Measurements from ENCODE around the gene PDX1.

GRCh38 chr13:27964741-27965323 is 45.0 kb downstream of the PDX1 start:
- no peak for TF ChIP-seq CTCF (IDR thresholded peaks at IDR 0.05)
- no peak for TF ChIP-seq ZSCAN18 (CRISPR knock-in tag; IDR thresholded peaks at IDR 0.05)
- no peak for TF ChIP-seq MYBL2 (CRISPR knock-in tag; IDR thresholded peaks at IDR 0.05)
- TF ChIP-seq, protein P1, sequence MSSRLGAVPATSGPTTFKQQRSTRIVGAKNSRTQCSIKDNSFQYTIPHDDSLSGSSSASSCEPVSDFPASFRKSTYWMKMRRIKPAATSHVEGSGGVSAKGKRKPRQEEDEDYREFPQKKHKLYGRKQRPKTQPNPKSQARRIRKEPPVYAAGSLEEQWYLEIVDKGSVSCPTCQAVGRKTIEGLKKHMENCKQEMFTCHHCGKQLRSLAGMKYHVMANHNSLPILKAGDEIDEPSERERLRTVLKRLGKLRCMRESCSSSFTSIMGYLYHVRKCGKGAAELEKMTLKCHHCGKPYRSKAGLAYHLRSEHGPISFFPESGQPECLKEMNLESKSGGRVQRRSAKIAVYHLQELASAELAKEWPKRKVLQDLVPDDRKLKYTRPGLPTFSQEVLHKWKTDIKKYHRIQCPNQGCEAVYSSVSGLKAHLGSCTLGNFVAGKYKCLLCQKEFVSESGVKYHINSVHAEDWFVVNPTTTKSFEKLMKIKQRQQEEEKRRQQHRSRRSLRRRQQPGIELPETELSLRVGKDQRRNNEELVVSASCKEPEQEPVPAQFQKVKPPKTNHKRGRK (CRISPR knock-in tag; IDR thresholded peaks at IDR 0.05; ENCODE audit: borderline replicate concordance) = no peak
- TF ChIP-seq ATF2 (CRISPR knock-in tag; IDR thresholded peaks at IDR 0.05; ENCODE audit: borderline replicate concordance, low read depth) = no peak
- TF ChIP-seq, protein P2, sequence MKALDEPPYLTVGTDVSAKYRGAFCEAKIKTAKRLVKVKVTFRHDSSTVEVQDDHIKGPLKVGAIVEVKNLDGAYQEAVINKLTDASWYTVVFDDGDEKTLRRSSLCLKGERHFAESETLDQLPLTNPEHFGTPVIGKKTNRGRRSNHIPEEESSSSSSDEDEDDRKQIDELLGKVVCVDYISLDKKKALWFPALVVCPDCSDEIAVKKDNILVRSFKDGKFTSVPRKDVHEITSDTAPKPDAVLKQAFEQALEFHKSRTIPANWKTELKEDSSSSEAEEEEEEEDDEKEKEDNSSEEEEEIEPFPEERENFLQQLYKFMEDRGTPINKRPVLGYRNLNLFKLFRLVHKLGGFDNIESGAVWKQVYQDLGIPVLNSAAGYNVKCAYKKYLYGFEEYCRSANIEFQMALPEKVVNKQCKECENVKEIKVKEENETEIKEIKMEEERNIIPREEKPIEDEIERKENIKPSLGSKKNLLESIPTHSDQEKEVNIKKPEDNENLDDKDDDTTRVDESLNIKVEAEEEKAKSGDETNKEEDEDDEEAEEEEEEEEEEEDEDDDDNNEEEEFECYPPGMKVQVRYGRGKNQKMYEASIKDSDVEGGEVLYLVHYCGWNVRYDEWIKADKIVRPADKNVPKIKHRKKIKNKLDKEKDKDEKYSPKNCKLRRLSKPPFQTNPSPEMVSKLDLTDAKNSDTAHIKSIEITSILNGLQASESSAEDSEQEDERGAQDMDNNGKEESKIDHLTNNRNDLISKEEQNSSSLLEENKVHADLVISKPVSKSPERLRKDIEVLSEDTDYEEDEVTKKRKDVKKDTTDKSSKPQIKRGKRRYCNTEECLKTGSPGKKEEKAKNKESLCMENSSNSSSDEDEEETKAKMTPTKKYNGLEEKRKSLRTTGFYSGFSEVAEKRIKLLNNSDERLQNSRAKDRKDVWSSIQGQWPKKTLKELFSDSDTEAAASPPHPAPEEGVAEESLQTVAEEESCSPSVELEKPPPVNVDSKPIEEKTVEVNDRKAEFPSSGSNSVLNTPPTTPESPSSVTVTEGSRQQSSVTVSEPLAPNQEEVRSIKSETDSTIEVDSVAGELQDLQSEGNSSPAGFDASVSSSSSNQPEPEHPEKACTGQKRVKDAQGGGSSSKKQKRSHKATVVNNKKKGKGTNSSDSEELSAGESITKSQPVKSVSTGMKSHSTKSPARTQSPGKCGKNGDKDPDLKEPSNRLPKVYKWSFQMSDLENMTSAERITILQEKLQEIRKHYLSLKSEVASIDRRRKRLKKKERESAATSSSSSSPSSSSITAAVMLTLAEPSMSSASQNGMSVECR (CRISPR knock-in tag; IDR thresholded peaks at IDR 0.05; ENCODE audit: borderline replicate concordance) = no peak
- TF ChIP-seq ELF4 (CRISPR knock-in tag; IDR thresholded peaks at IDR 0.05; ENCODE audit: low read depth) = no peak
- TF ChIP-seq IRF1 (CRISPR knock-in tag; IDR thresholded peaks at IDR 0.05) = no peak
- no peak for TF ChIP-seq AFF4 (CRISPR knock-in tag; IDR thresholded peaks at IDR 0.05; ENCODE audit: borderline replicate concordance)
- TF ChIP-seq, protein P3, sequence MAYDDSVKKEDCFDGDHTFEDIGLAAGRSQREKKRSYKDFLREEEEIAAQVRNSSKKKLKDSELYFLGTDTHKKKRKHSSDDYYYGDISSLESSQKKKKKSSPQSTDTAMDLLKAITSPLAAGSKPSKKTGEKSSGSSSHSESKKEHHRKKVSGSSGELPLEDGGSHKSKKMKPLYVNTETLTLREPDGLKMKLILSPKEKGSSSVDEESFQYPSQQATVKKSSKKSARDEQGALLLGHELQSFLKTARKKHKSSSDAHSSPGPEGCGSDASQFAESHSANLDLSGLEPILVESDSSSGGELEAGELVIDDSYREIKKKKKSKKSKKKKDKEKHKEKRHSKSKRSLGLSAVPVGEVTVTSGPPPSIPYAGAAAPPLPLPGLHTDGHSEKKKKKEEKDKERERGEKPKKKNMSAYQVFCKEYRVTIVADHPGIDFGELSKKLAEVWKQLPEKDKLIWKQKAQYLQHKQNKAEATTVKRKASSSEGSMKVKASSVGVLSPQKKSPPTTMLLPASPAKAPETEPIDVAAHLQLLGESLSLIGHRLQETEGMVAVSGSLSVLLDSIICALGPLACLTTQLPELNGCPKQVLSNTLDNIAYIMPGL (CRISPR knock-in tag; IDR thresholded peaks at IDR 0.05) = no peak
- no peak for TF ChIP-seq NR2C2 (CRISPR knock-in tag; IDR thresholded peaks at IDR 0.05)
- TF ChIP-seq CREM (CRISPR knock-in tag; IDR thresholded peaks at IDR 0.05) = no peak
- TF ChIP-seq ZNF263 (CRISPR knock-in tag; IDR thresholded peaks at IDR 0.05; ENCODE audit: low read depth) = no peak
- no peak for TF ChIP-seq GABPB1 (CRISPR knock-in tag; IDR thresholded peaks at IDR 0.05)

Measured in WTC11 (cell line).